ENCODE measurements around the gene PGRMC1.
"Not testable (repeated sequence)": the region's sequence is repeated elsewhere in the genome, so short reads cannot be mapped to it uniquely, and the experiment has no call there.

Gene PGRMC1

DNA sequence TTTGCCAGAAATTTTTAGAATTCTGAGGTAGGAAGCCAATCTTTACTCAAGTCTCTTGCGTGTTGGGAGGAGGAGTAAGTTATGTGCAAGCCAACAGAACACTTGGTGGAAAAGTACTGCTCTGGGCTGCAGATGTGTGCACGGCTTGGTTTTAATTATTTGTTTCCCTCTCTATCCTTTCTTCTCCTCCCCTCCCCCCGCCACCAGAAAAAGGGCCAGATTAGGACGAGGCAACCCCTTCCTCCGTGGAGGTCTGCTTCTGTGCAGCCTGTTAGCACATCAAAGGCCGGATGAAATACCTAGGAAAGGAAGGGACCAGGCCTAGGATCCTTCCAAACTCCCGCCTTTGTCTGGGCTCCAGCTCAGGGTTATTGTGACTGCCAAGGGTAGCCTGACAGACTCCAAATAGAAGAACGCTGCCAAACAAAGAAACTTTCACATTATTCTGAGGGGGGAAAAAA is 1.0 kb upstream of the PGRMC1 start:
- no peak for DNase-seq

DNA sequence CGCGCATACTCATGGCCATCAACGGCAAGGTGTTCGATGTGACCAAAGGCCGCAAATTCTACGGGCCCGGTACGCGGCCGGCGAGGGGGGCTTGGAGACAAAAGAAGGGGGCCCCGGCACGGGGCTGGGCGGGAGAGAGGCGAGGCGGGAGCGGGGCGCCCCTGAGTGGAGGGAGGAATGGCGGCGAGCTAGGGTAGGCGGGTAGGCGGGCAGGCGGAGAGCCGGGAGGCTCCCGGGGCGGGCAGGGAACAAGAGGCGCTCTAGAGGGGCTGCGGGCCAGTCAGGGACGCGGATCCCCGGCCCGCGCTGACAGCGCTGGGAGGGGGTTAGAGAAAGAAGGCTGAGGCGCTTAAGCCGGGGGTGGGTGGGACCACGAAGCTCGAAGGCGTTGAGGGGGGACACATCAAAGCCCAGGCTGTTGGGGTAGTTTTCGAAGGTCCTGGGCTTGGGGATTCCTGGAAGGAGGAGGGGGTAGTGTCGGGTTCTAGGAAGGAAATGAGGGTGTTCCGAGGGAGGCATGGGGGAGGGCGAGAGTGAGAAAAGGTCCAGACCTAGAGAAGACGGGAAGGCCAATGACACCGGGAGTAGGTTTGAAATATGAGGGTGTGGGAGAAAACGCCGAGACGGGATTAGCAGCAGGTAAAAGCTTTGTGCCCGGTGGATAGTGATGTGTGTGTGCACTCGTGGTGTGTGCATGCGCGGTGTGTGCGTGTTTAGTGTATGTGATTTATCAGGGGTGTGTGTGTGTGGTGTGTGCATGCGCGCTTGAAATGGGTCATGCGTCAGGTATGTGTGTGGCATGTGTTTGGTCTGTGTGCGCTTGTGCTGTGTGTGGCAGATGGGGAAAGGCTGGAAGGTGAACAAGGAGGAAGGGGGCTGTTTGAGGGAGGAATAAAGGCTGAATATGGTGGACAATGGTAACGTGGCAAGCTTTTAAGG is 807 bp downstream of the PGRMC1 start:
- no peak for DNase-seq

DNA sequence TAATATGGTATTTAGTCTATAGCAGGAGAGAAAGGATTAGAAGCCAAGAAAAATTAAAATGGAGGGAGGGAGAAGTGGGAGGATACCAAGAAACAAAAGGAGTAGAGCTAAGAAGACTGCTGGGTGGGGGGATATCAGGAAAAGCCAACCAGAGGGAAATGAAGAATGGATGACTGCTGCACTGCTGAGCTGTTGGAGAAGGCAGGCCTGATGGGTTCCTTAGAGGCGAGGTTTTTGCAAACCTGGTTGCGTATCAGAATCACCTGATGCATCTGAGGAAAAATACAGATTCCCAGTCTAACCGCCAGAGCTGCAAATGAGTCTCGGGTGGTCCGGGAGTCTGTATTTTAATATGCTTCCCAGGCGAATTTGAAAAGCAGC is 1.5 kb downstream of the PGRMC1 start:
- no peak for DNase-seq

DNA sequence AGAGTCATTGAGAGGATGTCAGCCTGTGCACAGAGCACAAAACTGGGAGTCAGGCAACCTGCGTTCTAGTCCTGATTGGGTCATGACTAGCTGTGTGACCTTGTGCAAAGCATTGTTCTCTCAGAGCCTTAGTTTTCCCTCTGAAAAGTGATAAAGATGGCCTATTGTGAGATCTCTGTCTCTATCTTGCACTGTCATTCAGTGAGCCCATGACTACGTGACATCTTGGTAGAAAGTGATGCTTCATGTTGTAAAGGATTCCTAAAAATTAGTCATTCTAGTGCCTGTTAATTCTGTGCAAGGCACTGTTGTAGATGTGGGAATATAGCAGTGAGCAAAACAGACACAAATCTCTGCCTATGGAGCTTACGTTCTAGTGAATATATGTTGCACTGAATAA is 2.5 kb downstream of the PGRMC1 start:
- no peak for DNase-seq

DNA sequence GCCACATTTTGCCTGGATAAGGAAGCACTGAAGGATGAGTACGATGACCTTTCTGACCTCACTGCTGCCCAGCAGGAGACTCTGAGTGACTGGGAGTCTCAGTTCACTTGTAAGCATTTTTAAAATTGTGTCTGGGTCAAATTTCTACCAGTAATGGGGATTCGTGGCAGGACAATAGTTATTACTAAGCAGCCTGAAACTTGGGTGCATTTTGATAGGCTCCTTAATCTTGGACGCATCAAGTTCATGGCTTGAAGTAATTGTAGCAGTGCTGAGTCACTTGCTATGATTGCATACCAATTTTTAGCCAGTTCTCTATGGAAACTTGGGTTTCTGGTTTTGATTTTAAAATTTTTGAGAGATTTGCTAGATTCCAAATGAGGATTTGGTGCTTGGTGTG is 4.3 kb downstream of the PGRMC1 start:
- DNase-seq = no peak

DNA sequence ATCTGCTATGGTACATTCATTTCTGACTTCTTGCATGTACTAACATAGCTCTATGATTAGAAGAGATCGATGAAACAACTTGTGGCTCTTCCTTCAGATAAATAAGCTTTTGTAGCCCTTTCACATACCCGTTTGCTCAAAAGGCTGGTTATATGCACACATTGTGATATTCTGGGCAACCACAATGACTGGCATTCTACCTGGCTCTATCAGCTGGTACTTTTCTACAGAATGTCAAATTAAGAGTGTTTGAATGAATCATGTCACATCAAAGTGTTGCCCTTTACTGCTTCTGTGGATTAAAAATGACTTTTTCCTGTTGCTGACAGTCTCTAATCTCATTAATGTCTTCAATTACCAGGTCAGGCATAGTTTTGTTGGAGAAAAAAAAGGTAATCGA is 11.6 kb downstream of the PGRMC1 start:
- no peak for DNase-seq

DNA sequence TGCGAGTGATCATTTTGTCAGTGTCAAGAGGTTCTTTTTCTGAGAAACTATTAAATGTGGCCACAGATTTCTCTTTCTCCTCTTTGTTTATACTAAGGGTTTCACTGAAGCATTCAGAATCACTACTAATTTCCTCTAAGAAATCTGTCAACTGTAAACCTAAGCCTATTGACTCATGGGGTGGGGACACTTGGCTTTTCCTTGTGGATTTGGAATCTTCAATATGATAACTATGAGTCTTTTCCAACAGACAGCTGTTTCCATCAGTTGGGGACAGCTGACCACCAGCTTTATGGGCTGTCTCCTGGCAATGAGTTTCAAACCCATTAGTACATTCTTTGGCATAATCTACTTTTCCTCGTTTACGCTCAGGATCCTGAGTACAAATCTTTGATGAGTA is 13.8 kb downstream of the PGRMC1 start:
- DNase-seq = no peak

DNA sequence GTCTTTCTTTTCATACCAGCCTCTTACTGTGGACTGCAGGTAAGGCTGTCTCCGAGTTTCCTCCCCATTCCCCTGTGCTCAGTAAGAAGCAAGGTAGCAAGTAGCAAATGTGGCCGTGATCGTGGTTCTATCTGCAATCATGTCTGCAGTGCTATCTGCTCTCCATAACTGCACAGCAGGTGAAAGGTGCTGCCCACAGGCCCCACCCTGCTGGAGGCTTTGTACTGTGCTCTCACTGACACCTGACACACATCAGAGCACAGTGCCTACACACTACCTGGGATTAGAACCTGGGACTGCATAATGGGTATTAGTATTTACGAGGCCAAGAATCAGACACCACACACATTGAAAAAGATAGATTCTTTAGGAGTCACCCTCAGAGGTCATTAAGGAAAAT is 15.3 kb downstream of the PGRMC1 start:
- no peak for DNase-seq

DNA sequence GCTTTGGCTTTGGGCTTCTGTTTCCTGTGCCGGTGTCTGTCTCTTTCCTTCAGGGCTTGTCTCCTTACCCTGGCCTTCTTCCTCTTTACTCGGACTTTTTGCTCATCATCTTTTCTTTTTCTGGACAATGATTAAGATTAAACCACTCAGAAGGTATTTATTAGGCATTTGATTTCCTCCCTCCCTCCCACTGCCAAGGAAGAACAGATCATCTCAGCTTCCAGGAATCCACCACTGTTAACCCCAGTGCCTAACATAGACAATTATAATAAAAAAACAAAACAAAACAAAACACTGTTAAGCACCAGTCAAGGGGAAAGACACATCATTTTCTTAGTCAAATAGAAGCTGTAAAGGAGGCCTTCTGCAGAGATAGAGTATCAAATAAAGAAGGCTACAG is 16.6 kb downstream of the PGRMC1 start:
- DNase-seq = no peak

DNA sequence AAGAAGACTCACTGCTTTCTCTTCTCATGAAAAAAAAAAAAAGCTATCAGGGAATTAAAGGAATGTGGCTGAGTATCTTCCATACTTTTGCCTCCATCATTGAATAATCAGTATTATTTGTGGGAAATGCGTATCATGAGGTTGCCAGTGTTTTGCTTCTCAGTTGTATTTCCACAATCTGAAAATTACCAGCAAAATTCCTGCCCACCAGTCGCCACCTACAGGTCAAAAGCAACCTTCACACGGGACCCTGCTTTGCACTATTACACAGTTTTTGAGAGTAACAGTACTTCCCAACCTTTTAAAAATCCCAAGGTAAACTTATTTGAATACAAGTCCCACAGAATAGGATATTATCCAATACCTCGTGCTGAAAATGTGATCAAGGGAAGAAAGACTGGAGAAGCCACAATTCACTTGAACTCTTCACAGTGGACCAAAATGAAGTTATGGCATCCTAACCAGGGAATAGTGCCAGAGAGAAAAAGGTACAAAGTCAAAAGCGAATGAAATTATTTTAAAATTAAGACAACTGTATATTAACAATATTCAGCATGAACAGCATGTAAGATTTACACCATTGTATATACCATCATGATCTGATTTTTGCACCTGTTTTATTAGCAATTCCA is 30.4 kb downstream of the PGRMC1 start:
- peak in 1 of 2 experiments; percentile 1 for DNase-seq

DNA sequence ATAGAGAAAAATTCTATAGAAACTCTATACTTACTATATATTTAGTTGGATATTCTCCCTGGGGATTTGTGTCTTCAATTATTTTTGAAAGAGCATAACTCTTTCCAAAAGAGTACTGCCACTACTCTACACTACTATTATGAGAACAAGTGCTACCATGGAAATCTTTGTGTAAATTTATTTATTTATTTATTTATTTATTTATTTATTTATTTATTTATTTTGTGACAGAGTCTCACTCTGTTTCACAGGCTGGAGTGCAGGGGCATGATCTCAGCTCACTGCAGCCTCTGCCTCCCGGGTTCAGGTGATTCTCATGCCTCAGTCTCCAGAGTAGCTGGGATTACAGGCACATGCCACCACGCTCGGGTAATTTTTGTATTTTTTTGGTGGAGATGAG is 31.0 kb downstream of the PGRMC1 start:
- DNase-seq = not testable (repeated sequence)

DNA sequence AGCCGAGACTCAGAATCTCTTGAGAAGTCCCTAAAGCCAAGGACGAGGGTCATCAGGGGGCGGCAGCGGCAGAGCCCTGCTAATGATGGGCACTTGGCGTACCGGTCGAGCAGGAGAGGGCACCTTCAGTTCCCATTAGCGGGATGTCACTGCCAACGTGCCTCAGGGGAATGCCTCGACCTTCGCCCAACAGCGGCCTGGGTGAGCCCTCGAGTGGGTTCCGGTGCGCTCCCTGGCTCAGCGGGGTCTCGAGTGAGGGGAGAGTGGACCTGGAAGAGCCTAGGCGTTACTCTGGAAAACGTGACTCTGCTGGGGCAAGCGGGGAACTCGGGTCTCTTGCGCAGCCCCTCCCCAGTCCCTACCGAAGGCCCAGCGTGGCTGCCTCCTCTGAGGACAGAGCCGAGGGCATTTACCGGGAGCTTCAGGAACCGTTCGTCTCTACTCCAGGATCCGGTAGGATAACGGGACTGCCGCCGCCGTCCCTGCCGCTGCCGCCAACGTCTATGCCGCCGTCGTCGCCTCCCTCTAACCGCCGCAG is 36.9 kb downstream of the PGRMC1 start:
- no peak for DNase-seq

DNA sequence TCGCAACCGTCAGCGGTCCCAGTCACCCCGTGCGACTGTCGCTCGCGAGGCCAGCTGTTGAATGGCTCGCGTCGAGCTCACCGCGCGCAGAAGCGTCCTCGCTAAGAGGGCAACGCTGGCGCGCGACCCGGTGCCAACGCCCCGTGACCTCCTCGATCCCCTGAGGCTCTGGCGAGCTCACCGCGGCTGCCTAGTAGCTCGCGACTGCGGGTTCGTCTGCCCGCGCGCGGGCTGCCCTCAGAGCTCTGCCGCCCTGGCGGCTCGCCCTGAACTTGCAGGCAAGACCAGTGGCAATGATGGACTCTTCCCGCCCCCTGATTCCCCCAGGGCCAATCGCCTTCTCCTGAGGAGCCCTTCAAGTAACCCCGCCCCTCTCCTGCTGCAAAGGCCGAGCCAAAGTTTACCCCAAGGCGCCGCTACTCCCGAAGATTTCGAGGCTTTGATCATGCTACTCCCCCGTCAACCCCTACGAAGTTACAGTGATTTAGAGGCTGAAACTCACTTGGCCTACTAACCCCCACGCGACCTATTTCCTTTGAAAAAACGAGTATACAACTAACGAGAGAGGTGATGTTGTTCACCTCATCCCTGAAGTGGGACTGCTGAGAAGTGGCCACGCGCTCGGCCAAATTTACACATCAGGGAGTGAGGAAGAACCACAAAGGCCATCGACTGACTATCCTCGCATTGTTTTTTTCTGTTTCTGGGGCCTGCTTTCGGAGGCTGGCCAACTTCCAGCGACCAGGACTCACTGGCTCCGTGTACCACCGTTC is 37.5 kb downstream of the PGRMC1 start:
- no peak for DNase-seq

DNA sequence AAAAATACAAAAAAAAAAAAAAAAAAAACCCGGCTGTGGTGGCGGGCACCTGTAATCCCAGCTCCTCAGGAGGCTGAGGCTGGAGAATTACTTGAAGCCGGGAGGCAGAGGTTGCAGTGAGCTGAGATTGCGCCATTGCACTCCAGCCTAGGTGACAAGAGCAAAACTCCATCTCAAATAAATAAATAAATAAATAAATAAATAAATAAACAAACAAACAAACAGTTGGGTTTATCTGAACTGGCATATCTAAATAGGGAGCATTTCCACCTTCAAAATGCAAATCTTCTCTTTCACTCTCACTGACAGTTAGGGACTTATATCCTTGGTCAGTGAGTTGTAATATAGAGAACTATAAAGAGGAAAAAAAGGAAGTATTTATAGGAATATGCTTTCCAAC is 46.3 kb downstream of the PGRMC1 start:
- not testable (repeated sequence) for DNase-seq

DNA sequence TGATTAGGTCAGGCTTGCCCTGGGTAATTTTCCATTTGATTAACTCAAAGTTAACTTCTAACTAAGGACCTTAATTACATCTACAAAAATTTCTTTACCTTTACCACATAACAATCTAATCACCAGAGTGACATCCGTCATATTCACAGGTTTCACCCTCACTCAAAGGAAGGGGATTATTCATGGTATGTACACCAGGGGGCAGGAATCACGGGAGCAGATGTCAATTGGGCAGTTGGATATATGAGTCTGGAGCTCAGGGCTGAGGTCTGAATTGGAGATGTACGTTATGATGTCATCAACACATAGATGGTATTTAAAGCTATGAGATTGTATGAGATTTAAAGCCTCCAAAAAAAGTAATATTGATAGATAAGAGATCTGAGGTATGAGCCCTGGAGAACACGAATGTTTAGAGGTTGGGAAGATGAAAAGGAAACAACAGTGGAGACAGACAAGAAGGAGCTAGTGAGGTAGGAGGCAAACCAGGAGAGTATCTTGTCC is 52.9 kb downstream of the PGRMC1 start:
- no peak for DNase-seq

DNA sequence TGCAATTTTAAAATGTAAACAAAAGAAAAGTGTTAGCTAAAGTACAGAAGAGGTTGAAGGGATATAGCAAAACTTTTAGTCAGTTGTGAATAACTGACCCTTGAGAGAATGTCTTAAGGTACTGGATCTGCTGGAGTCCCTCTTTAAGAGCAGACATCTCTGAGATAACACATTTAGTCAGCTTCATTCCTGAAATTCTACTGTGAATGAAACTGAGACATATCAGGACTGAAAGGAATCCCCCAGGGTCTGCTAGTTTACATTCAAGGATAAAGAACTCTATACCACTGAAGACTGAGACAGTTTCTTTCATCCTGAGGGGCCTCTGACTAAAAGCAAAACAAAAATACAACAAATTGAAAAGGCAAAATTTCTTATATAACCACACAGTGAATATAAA is 54.4 kb downstream of the PGRMC1 start:
- no peak for DNase-seq

DNA sequence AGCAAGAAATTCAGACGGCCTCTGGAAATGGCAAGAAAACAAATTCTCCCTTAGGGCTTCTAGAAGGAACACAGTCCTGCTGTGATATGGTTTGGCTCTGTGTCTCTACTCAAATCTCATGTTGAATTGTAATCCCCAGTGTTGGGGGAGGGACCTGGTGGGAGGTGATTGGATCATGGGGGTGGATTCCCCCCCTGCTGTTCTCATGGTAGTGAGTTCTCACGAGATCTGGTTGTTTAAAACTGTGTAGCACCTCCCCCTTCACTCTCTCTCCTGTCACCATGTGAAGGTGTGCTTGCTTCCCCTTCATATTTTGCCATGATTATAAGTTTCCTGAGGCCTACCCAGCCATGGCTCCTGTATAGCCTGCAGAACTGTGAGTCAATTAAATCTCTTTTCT is 55.2 kb downstream of the PGRMC1 start:
- not testable (repeated sequence) for DNase-seq

DNA sequence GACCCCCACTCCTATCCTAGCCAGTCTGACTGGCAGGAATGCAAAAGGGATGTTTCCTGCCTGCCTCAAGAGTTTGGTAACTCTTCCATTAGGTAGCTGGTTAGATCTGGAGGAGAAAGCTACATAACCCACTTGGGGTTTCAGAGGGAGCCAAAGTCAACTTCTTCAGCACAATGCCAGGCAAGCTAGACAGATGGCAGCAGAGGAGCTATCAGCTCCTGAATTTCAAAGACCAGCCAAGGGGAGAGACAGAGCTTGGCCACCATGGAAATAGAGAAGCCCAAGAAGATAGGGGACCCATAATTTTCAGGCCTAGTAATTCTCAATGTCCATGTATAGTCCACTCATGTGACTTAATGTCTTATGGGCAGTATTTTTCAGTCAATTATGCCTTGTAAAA is 56.4 kb downstream of the PGRMC1 start:
- no peak for DNase-seq

Data from cerebellar nuclear complex (tissue), 1 donor.